GM19467 (cell line): Measurements from ENCODE around the gene DYRK1A.

Experiments used
- ATAC-seq: cut with Tn5 transposase; IDR thresholded peaks from one replicate; pipeline ENCODE4 v1.9.1; 2021; ENCODE audit warnings: mild to moderate bottlenecking, moderate library complexity; ENCODE audit not compliant: unreplicated experiment

The DYRK1A gene

GRCh38 chr21:37474342-37474741, 107.8 kb downstream of the DYRK1A start:
- no peak for ATAC-seq

DNA sequence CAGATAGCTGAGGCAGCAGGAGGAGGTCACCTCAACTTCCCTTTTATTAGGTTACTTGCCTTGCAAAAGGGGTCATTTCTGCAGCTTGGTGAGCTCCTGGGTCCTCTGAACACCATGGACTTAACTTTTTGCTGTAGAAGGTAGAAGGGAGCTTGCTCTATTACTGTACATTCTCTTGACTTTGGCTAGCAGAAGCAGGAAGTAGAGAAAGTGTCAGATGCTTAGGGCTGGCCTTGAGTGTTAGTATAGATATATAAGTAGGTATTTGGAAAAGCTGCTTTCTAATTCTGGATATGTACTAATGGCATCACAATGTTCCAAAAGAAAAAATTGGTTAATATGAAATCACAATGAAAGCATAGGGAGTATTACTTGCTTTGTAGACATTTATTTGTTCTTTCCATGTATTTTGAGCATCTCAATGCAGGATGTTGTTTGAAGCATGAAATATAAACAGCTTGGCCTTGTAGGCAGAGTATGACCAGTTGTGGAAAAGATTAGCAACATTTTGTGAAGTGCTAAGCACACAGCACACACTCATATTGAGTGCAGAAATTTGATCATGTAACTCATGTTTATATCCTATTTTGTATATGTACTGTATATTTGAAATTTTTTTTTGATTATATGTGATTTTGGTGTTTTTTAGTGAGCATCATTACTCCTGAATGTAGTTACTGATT, 108.8 kb downstream of the DYRK1A start:
- no peak for ATAC-seq

DNA sequence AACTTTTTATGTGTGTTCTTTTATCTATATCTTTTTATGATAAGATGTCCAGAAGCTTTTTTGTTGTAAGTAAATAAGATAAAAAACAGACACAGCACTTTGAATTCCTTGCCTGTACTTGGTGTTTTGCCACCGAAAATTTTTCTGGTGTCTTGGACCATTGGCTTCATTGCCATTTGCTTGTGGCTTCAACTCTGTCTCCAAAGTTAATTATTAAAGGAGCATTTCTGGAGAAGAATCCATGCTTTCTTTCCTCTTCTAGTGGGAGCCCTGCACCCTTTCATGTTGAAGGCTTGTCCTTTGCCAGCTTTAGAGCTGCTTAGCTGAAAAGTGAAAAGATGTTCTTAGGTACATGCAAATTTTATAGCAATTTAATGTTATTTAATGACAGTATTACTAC, 112.2 kb downstream of the DYRK1A start:
- no peak for ATAC-seq

DNA sequence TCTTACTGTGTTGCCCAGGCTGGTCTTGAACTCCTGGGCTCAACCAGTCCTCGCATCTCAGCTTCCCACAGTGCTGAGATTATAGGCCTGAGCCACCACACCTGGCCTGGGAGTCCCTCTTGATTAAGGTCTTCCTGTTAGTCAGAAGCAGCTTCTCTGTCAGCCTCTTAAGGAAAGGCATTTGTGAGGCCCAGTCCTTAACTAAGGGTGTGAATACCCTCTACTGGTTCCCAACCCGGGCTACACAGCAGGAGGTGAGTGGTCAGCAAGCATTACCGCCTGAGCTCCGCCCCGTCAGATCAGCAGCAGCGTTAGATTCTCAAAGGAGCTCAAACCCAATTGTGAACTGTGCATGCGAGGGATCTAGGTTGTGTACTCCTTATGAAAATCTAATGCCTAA, 117.2 kb downstream of the DYRK1A start:
- ATAC-seq = no peak

DNA sequence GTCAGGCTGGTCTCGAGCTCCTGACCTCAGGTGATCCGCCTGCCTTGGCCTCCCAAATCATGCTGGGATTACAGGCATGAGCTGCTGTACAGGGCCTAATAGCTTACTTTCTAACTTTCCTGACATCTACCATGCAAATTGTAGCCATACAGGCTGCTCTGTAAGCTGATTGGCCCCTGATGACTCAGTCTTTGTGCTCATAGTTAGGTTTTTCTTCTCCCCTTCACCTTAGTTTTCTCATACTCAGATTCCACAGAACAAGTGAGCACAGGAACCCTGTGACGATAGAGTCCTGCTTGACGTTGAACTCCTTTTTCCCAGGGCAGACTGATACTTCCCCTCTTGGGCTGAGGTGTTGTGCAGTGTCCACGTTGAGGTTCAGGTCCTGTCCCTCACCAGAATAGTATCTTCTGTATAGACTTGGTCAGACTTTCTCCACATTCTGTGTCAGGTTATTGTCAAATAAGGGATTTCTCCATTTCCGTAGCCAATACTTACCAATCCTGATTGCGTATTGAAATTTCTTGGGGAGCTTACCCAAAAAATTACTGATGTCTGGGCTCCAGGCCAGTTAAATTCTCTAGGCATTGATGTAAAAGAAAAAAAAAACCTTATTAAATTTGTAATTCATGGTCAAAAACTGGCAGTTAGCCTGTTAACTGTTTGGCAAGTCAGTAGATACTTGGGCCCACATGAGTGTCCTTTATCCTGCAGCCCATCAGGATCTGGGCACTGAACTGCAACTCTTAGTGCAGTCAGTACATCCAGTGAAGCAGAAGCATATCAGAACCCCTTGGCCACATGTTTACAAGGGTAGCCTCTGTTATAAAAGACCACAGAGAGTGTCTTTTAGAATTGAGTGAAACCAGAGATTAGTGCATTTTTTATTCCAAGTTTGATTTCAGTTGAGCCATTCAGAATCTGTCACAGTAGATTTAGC, 118.2 kb downstream of the DYRK1A start:
- ATAC-seq = no peak

DNA sequence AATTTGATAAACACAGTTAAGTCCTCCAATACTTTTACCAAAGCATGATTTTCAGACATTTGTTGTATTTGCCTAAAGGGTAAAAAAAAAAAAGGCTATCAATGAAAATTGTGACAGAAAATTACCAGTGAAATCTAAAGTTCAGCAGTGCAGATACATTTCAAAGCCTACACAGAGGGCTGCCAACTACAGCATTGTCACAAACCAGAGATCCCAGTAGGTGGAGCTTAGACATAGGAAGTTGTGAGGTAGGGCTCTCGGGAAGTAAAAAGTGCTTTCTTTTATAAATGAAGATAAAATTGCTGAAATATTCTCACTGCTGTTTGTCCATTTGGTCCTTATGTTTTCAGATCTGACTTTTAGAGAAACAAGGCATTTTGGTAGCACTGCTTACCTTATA, 123.0 kb downstream of the DYRK1A start:
- ATAC-seq = no peak

GRCh38 chr21:37490084-37490483, 123.5 kb downstream of the DYRK1A start:
- no peak for ATAC-seq

DNA sequence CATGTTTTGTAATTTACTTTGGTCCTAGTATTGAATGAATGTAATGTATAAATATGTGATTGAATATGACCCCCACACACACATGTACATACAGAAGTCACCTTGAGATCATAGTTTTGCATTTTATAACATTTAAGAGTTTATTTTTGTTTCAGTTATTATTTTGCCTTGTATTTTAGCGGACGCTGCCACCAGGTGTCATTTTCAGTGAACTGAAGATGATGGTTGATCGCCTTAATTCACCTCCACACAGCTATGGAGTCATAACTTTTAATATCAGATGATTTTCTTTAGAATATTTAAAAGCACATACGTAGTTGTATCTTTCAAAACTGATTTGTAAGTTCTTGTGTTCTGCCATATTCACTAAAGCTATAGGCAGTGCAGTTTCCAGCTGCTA, 130.4 kb downstream of the DYRK1A start:
- ATAC-seq = no peak

DNA sequence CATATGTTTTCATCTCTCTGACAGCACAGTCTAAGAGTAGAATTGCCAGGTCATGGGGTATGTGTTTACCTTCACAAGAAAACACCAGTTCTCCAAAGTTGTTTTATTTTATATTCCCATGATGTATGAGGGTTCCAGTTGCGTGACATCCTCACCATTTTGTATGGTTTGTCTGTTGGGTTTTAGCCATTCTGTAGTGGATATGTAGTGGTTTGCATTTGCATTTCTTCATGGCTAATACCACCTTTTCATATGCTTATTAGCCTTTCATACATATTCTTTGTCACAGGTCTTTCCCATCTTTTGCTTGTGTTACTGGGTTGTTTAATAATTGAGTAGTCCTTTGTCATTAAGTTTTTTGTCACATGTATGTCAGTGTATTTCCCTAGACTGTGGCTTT, 132.1 kb downstream of the DYRK1A start:
- ATAC-seq = no peak

GRCh38 chr21:37502947-37503346, 136.4 kb downstream of the DYRK1A start:
- ATAC-seq = no peak

- no peak for ATAC-seq
Measured at GRCh38 chr21:37503848-37504467, 137.4 kb downstream of the DYRK1A start.

DNA sequence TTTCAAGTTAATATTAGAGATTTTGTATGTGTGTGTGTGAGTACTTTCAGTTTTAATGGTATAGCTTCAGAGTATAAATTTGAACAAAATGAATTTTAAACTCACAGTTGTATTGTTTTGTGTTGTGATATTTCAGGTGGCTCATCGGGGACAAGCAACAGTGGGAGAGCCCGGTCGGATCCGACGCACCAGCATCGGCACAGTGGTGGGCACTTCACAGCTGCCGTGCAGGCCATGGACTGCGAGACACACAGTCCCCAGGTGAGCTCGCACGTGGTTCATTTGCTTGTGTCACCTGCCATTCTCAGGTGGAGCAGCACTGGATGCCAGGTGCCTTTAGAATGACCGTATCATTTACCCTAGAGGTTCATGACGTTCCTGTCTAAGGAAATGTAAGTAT, 139.4 kb downstream of the DYRK1A start:
- no peak for ATAC-seq

DNA sequence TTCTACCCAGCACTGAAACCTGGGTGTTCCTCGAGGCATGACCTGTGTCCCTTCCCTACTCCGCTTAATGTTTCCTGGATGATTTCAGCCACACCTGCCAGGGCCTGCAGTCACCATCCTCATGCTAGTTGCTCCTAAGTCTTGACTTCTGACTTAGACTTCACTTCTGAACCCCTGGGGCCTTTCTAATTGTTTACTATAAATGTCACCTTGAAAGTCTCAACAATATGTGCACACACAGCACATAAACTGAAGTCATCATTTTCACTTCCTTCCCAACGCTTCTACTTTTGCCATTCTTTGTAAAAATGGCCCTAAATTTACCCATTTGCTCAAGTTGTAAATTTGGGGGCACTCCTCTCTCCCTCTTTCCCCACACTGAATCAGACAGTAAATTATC, 141.1 kb downstream of the DYRK1A start:
- no peak for ATAC-seq

DNA sequence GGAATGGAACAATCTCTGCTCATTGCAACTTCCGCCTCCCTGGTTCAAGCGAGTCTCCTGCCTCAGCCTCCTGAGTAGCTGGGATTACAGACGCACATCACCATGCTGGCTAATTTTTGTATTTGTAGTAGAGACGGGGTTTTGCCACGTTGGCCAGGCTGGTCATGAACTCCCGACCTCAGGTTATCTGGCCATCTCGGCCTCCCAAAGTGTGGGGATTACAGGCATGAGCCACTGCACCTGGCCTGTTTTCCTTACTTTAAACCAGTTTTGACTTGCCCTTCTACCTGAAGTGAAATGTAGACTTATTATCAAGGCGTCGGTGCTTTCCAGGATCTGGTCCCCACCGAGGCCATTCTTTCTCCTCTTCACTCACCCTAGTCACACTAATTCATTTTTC, 141.8 kb downstream of the DYRK1A start:
- ATAC-seq = no peak

DNA sequence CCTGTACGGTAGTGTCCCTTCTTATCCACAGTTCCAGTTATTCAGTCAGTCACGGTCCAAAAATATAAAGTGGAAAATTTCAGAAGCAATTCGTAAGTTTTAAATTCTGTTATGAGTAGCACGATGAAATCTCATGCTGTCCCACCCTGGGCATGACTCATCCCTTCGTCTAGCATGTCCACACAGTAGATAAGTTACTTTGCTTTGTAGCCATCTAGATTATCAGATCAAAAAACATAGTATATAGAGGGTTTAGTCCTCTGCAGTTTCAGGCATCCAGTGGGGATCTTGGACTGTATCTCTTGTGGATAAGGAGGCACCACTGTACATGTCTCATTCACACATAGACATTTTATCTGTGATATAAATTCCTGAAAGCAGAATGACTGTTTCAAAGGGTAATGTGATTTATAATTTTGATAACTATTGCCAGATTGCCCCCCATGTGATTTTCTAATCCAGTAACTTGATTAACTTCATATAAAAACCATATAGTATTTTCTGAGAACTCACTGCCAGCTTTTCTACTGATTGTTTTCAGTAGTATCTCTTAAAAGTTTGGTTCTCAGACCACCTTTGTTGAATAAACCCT, 143.3 kb downstream of the DYRK1A start:
- no peak for ATAC-seq

- ATAC-seq = no peak
Measured at GRCh38 chr21:37511848-37512247, 145.3 kb downstream of the DYRK1A start.

- no peak for ATAC-seq
Measured at GRCh38 chr21:37513383-37513782, 146.8 kb downstream of the DYRK1A start.

- no peak for ATAC-seq
Measured at GRCh38 chr21:37514038-37514667, 147.6 kb downstream of the DYRK1A start.

DNA sequence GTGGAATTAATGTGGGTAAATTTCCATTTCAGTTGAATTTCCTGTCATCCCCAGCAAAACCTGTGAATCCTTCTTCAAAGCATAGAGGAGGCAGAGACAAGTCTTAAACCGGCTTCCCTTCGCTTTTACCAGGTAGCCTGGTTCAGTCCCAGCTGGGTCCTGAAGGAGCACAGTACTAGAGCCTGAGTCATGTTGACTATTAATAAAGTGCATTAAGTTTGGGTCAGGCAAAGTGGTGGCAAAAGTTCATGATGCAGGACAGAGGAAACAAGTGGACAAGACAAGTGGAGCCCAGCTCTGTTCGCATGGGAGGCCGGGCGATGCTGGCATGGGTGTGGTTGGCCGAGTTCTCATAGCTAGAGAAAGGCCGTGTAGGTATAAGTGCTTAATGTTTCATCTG, 150.4 kb downstream of the DYRK1A start:
- no peak for ATAC-seq

DNA sequence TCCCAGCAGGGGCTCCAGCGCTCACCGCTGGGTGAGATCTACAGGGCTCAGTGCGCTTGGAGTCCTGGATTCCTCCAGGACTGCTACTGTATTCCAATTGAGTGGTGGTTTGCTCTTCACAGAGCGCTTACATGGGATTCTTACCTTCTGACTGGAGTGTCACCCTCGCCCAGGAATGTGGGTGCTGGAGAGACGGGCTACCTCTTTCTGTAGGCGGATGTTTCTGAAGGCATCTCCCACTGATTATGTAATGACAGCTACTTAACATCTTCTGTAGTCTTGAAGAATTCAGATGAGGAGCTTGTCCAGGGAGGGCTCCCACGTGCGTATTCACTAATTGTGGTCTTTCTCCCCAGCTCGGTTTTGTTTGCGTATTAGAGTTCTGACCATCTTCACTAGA, 154.2 kb downstream of the DYRK1A start:
- no peak for ATAC-seq

- ATAC-seq = no peak
Measured at GRCh38 chr21:37521658-37522057, 155.1 kb downstream of the DYRK1A start.
